A673 (cell line): Measurements from ENCODE around the gene TBX21. TPM values are rescaled to one million over a fixed set of nuclear protein-coding genes. Genes with fewer than 3 reads are reported as not detected.

Source experiments
- BruUV-seq: library from RNA; stranded (reverse); fragments of 400-500 nt; replicated peaks from 2 replicates; lab custom pipeline; 2021; lab: Mats Ljungman, UMichigan
- CTCF ChIA-PET: fragments of 300-600 bp; sonication (Branson Sonifier 250); formaldehyde crosslinking; loops from one replicate; lab custom pipeline; 2022; ENCODE audit warnings: antibody characterized with exemption; lab: Charles Lee
- POLR2A ChIA-PET: fragments of 300-600 bp; sonication (Branson Sonifier 250); formaldehyde crosslinking; loops from one replicate; lab custom pipeline; 2022; ENCODE audit warnings: antibody characterized with exemption; ENCODE audit not compliant: low non-redundant PET; lab: Charles Lee
- DNase-seq: peaks from one replicate; pipeline ENCODE4 v3.0.0-alpha.2; 2015; ENCODE audit warnings: low spot score
- H3K27ac ChIP-seq: fragments of 200-600 bp; sonication (generic); 2 replicates; pipeline ENCODE4 v1.5.1; 2016; ENCODE audit warnings: mixed run types, low read depth, mild to moderate bottlenecking, mixed read lengths, antibody characterized with exemption, low read length; ENCODE audit not compliant: poor library complexity, severe bottlenecking
- H3K27me3 ChIP-seq: fragments of 200-600 bp; sonication (generic); replicated peaks from 2 replicates; pipeline ENCODE4 v1.6.1; 2017; ENCODE audit warnings: mixed run types, low read depth, mild to moderate bottlenecking, mixed read lengths, antibody characterized with exemption, low read length; ENCODE audit not compliant: insufficient read depth, poor library complexity
- H3K36me3 ChIP-seq: fragments of 200-600 bp; sonication (generic); 2 replicates; pipeline ENCODE4 v1.6.1; 2016; ENCODE audit warnings: mixed run types, mild to moderate bottlenecking, mixed read lengths, antibody characterized with exemption, low read length; ENCODE audit not compliant: insufficient read depth, poor library complexity, severe bottlenecking
- H3K4me1 ChIP-seq: fragments of 200-600 bp; sonication (generic); 2 replicates; pipeline ENCODE4 v1.6.1; 2017; ENCODE audit warnings: mixed run types, mild to moderate bottlenecking, mixed read lengths, antibody characterized with exemption, low read length; ENCODE audit not compliant: insufficient read depth, poor library complexity, severe bottlenecking
- H3K4me3 ChIP-seq: fragments of 200-600 bp; sonication (generic); 2 replicates; pipeline ENCODE4 v1.5.1; 2016; ENCODE audit warnings: low read depth, mixed run types, mild to moderate bottlenecking, mixed read lengths, low read length; ENCODE audit not compliant: poor library complexity, severe bottlenecking
- H3K9me3 ChIP-seq: fragments of 200-600 bp; sonication (generic); 2 replicates; pipeline ENCODE4 v1.6.1; 2016; ENCODE audit warnings: mixed run types, low read depth, mild to moderate bottlenecking, mixed read lengths, antibody characterized with exemption, low read length; ENCODE audit not compliant: poor library complexity, severe bottlenecking
- CTCF ChIP-seq: fragments of 300-800, 200-600 bp; sonication (generic); conservative IDR thresholded peaks from 2 replicates; pipeline ENCODE4 v1.5.1; 2017; ENCODE audit warnings: low read depth, mild to moderate bottlenecking, antibody characterized with exemption, low read length, moderate library complexity, mixed read lengths
- EZH2 ChIP-seq: fragments of 200-600 bp; sonication (generic); IDR thresholded peaks from 2 replicates; pipeline ENCODE4 v1.6.1; 2017; ENCODE audit warnings: borderline replicate concordance, low read depth, mild to moderate bottlenecking, mixed read lengths, antibody characterized with exemption, low read length; ENCODE audit not compliant: poor library complexity, severe bottlenecking
- intact Hi-C: fragments of 100-400 bp; cut with micrococcal nuclease; formaldehyde crosslinking; loops from one replicate; pipeline ENCODE4 v1.10.0; 2022; ENCODE audit not compliant: unreplicated experiment
- total RNA-seq: library from RNA; stranded (reverse); gene quantifications from 2 replicates; pipeline ENCODE4 v1.2.3, GENCODE V29; 2021

Gene TBX21
- total RNA-seq, 1 experiment from 2014 or later: not detected

GRCh38 chr17:47701608-47702007 lies 31.4 kb upstream of the TBX21 start:
- no peak for TF ChIP-seq EZH2
- TF ChIP-seq CTCF: no peak
- BruUV-seq: no TSS peak
- no peaks in the 10 kb centered on the region for H3K9me3 ChIP-seq
- no peak for DNase-seq
- POLR2A ChIA-PET: interaction anchor here (0.5 kb wide), 1 partner anchor 18 kb away, joined by 4 read pairs; no protein-coding TSS in a partner anchor
- H3K4me1 ChIP-seq: peaks cover 7% of the 10 kb centered on the region
- no peak overlapping the region for H3K27ac ChIP-seq
- H3K4me3 ChIP-seq: no peak overlapping the region
- no peaks in the 10 kb centered on the region for H3K27me3 ChIP-seq
- CTCF ChIA-PET: no interaction called here
- H3K36me3 ChIP-seq: peaks cover 4% of the 10 kb centered on the region
- intact Hi-C loops: no loop called here

- no peak overlapping the region for H3K27ac ChIP-seq
- TF ChIP-seq EZH2 (no peak), CTCF (no peak)
- no peaks in the 10 kb centered on the region for H3K9me3 ChIP-seq
- H3K36me3 ChIP-seq: peaks cover 4% of the 10 kb centered on the region
- DNase-seq: no peak
- ChIA-PET CTCF (no interaction called here), POLR2A (interaction anchor here (0.6 kb wide), 1 partner anchor 137 kb away, joined by 3 read pairs; no protein-coding TSS in a partner anchor)
- H3K27me3 ChIP-seq: no peaks in the 10 kb centered on the region
- H3K4me3 ChIP-seq: no peak overlapping the region
- no TSS peak for BruUV-seq
- H3K4me1 ChIP-seq: peaks cover 10% of the 10 kb centered on the region
- intact Hi-C loops: no loop called here
Observed at GRCh38 chr17:47702391-47702995, 30.5 kb upstream of the TBX21 start.

GRCh38 chr17:47703191-47703591 lies 29.8 kb upstream of the TBX21 start:
- intact Hi-C loops: no loop called here
- Histone ChIP-seq H3K4me1 (peaks cover 10% of the 10 kb centered on the region), H3K9me3 (no peaks in the 10 kb centered on the region), H3K4me3 (no peak overlapping the region), H3K36me3 (peaks cover 4% of the 10 kb centered on the region), H3K27ac (no peak overlapping the region), H3K27me3 (no peaks in the 10 kb centered on the region)
- TF ChIP-seq EZH2: no peak
- no peak for TF ChIP-seq CTCF
- DNase-seq: no peak
- POLR2A ChIA-PET: no interaction called here
- BruUV-seq: no TSS peak
- CTCF ChIA-PET: no interaction called here
